Measurements from ENCODE around the gene DROSHA. TPM values are rescaled to one million over a fixed set of nuclear protein-coding genes. Genes with fewer than 3 reads are reported as not detected.
"Not testable (repeated sequence)": the region's sequence is repeated elsewhere in the genome, so short reads cannot be mapped to it uniquely, and the experiment has no call there.

The DROSHA gene
- total RNA-seq, 2 donors from 2014 or later, result 71.5 to 105 TPM

DNA sequence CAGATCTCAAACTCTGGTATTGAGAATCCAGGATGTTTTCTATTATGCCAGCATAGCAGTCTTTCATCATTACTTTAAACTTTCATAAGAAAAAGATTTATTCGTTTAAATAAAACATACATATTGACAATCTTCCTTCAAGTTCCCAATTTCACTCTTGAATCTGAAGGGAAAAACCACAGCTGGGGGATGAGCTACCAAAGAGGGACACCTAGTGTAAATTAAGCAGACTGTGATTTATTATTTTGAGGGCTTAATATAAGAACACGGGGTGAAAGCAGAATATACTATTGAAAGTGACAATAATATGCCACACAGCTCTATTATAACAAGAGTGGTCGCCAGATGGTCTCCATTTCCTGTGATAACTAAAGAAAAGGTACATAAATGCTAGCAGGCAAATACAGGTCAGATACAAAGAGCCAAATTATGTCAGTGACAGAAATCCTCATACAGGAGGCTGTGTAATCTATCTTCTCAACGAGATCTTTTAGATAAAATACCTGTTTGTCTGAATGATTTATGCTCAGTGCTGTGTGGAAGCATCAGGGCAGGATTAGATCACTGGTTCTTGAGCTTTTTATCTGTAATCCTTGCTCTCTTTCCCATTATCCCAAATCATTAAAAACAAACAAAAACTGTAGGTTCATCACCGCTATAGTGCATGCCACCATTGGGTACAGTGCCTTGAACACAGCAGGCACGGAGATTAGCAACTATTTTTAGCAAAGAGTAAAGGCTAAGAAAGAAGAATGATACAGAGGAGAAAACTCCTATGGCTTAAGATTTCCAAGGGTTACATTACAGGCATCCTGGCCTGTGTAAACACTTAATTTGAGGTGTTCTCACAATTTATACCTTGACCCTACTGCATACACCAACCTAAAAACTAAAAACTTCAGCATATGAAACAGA is 116.6 kb downstream of the DROSHA start:
- Mint-ChIP-seq H3K27ac (no peak overlapping the region), H3K36me3 (peaks cover 11% of the 10 kb centered on the region), H3K27me3 (no peaks in the 10 kb centered on the region), H3K9me3 (no peaks in the 10 kb centered on the region), H3K4me3 (no peak overlapping the region), H3K4me1 (ENCODE audit: low read depth in 2 of 2) (peaks cover 0 to 3% of the 10 kb centered on the region in 2 donors)
- DNase-seq (ENCODE audit: low spot score) (no peak), ATAC-seq (no peak)

DNA sequence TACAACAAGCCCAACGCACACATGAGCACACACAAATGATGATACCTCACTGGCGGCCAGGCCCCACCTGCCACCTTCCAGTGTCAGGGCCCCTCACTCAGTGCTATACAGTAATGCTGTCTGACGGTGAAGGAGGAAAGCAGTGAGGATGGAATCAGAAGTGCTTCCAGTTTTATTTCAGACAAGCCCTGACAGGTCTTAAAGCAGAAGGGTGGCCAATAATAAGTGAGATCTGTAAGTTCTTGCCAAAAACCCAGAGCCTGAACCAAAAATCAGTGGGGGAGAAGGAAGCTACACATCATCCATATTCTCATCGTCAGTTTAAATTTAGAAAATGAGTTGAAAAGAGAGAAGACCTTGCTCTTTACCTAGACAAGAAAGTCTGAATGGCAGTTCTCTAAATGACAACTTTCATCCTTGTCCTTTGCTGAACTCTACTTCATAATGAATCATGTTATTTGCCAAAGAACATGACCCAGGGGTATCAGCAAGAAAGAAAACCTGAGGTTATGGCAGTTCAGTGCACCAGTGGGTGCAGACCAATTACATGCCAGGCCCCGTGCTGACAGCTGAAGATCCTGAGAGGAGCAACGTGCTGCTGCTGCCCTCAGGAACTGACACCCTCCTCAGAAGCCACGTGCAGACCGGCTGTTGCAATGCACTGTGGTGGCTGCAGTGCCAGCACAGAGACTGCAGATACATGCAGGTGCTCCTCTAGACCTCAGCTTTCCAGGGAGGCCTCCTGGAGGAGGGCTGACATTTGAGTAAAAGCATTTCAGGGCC is 118.7 kb downstream of the DROSHA start:
- Mint-ChIP-seq H3K36me3 (peaks cover 10% of the 10 kb centered on the region), H3K4me3 (no peak overlapping the region)
- DNase-seq (ENCODE audit: low spot score), result no peak

DNA sequence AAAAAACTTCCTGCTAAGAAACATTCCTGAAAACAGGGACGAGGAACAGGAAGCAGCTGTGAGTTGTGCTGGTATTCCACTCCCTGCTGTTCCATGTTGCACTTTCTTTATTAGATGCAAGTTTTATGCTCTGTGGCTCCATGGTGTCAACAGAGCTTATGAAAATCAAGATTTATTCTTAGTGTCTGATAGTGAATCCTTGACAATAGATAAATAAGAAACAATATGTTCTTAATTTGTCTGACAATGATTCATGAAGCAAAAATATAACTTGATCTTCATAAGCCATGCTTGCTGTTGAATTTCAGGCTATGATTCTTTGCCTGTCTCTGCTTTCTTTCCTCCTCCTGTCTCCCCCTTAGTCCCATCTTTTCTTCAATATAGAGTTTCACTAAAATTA is 119.6 kb downstream of the DROSHA start:
- no peaks in the 10 kb centered on the region for H3K9me3 Mint-ChIP-seq
- no peak for DNase-seq (ENCODE audit: low spot score)
- H3K27me3 Mint-ChIP-seq, result no peaks in the 10 kb centered on the region
- H3K27ac Mint-ChIP-seq, result no peak overlapping the region
- peaks cover 10% of the 10 kb centered on the region for H3K36me3 Mint-ChIP-seq
- no peak for ATAC-seq
- no peak overlapping the region for H3K4me3 Mint-ChIP-seq
- H3K4me1 Mint-ChIP-seq (ENCODE audit: low read depth in 2 of 2), result peaks cover 0 to 3% of the 10 kb centered on the region in 2 donors

More for the DNA sequence above, 118.7 kb downstream of the DROSHA start:
- Mint-ChIP-seq H3K27me3 (no peaks in the 10 kb centered on the region), H3K27ac (no peak overlapping the region), H3K4me1 (ENCODE audit: low read depth in 2 of 2) (peaks cover 0 to 3% of the 10 kb centered on the region in 2 donors), H3K9me3 (no peaks in the 10 kb centered on the region)
- ATAC-seq, result no peak

- no peak for DNase-seq (ENCODE audit: low spot score)
- no peak overlapping the region for H3K27ac Mint-ChIP-seq
- H3K27me3 Mint-ChIP-seq, result no peaks in the 10 kb centered on the region
- peaks cover 0 to 3% of the 10 kb centered on the region in 2 donors for H3K4me1 Mint-ChIP-seq (ENCODE audit: low read depth in 2 of 2)
- peaks cover 10% of the 10 kb centered on the region for H3K36me3 Mint-ChIP-seq
- no peak for ATAC-seq
- no peaks in the 10 kb centered on the region for H3K9me3 Mint-ChIP-seq
- H3K4me3 Mint-ChIP-seq, result no peak overlapping the region
Observed at GRCh38 chr5:31410089-31410488, 121.8 kb downstream of the DROSHA start.

DNA sequence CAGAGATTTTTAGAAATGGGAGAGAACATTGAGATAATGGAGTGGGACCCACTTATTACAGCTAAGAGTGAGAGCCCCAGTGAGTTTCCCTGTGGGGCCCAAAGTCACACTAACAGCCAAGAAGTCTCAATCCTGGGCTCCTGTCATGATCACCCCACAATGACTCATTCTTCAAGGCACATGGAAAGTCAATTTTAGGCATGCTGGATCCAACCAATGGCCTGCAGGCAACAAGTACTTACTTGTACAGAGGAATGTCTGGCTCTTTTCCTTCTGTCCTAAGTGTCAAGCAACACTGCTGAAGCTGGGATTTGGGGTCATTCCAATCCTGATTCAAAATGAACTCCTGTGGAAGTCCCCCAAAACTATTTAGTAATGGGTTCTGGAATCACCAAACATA is 123.1 kb downstream of the DROSHA start:
- Mint-ChIP-seq H3K27ac (no peak overlapping the region), H3K4me1 (ENCODE audit: low read depth in 2 of 2) (peaks cover 0 to 2% of the 10 kb centered on the region in 2 donors), H3K9me3 (no peaks in the 10 kb centered on the region), H3K4me3 (no peak overlapping the region), H3K27me3 (no peaks in the 10 kb centered on the region), H3K36me3 (peaks cover 16% of the 10 kb centered on the region)
- no peak for DNase-seq (ENCODE audit: low spot score)
- ATAC-seq, result no peak

DNA sequence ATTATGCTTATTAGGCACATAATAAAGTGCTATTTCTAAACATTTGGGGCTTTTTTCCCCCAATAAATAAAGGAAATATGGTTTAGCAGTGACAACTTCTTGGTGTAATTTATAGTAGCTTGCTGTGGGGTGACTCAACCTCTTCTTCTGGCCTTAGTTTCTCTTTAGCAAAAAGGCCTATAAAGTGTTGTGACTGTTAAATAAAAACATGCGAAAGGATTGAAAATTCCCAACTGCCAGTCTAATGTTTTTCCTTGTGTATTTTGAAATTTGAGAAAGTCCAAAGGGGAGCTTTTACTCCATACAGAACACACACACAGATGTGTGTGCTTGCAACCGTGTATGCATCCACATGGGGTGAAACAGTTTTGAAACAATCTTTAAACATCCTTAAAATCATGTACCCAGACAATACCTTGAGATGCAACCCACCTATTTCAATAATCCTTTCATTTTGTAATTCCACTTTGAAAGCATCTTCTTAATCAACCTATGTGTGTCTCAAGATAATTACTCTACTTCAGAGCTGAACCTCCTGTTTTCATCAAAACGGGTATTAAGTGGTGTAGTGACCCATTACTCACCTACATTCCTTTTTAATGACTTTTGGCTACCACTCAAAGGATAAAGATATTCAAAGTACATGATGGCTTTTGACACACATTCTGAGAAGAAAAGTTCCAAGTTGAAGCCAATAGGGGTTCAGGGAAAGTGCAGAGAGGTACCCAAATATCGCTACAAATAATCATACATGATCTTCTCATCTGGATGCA is 123.8 kb downstream of the DROSHA start:
- H3K36me3 Mint-ChIP-seq, result peaks cover 14% of the 10 kb centered on the region
- H3K27ac Mint-ChIP-seq, result no peak overlapping the region
- no peak overlapping the region for H3K4me3 Mint-ChIP-seq
- H3K27me3 Mint-ChIP-seq, result no peaks in the 10 kb centered on the region
- no peaks in the 10 kb centered on the region for H3K9me3 Mint-ChIP-seq
- DNase-seq (ENCODE audit: low spot score) (no peak), ATAC-seq (no peak)
- no peaks in the 10 kb centered on the region for H3K4me1 Mint-ChIP-seq (ENCODE audit: low read depth in 2 of 2)

- Mint-ChIP-seq H3K4me3 (no peak overlapping the region), H3K27ac (no peak overlapping the region), H3K4me1 (ENCODE audit: low read depth in 2 of 2) (no peaks in the 10 kb centered on the region), H3K27me3 (no peaks in the 10 kb centered on the region), H3K36me3 (peaks cover 20% of the 10 kb centered on the region), H3K9me3 (no peaks in the 10 kb centered on the region)
- DNase-seq (ENCODE audit: low spot score), result no peak
- no peak for ATAC-seq
Observed at GRCh38 chr5:31404325-31404724, 127.6 kb downstream of the DROSHA start.

GRCh38 chr5:31401691-31402090 is 130.2 kb downstream of the DROSHA start:
- ATAC-seq (no peak), DNase-seq (ENCODE audit: low spot score) (no peak)
- Mint-ChIP-seq H3K9me3 (no peaks in the 10 kb centered on the region), H3K27me3 (no peaks in the 10 kb centered on the region), H3K27ac (no peak overlapping the region), H3K36me3 (peaks cover 20% of the 10 kb centered on the region), H3K4me1 (ENCODE audit: low read depth in 2 of 2) (no peaks in the 10 kb centered on the region), H3K4me3 (no peak overlapping the region)

GRCh38 chr5:31397926-31398557 is 133.9 kb downstream of the DROSHA start:
- H3K4me3 Mint-ChIP-seq, result no peak overlapping the region
- DNase-seq (ENCODE audit: low spot score) (no peak), ATAC-seq (no peak)
- H3K9me3 Mint-ChIP-seq, result no peaks in the 10 kb centered on the region
- peaks cover 11% of the 10 kb centered on the region for H3K36me3 Mint-ChIP-seq
- no peaks in the 10 kb centered on the region for H3K27me3 Mint-ChIP-seq
- H3K27ac Mint-ChIP-seq, result no peak overlapping the region
- no peaks in the 10 kb centered on the region for H3K4me1 Mint-ChIP-seq (ENCODE audit: low read depth in 2 of 2)

DNA sequence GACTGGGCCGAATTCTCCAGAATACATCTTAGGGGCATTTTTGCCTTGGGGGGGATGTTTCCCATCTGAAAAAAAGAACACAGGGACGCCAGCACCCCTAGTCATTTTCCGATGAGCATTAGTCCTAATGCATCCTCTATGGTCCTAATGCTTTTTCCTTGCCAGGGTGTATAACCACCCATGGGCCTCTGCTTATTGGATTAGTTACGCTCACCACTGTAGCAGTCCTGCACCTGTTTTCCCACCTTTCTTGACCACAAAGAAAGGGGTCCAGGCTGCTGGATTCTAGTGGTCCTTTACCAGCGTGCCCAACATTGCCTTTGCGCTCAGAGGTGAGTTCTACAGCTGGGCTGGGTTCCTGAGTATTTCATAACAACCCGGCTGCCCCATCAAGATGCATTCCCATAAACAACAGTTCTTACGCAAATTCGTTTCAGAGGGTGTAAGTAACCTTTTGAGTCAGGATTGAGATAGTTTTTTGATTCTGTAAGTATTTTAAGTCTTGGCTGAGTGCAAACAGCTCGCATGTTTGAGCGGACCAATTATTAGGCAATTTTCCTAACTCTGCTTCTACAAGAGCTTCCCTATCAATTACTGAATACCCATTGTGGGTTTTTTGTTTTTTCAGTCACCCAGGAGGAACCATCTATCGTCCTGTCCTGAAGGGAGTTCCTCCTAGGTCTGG is 135.1 kb downstream of the DROSHA start:
- Mint-ChIP-seq H3K27me3 (no peaks in the 10 kb centered on the region), H3K36me3 (peaks cover 8% of the 10 kb centered on the region), H3K4me1 (ENCODE audit: low read depth in 2 of 2) (no peaks in the 10 kb centered on the region), H3K4me3 (no peak overlapping the region), H3K9me3 (no peaks in the 10 kb centered on the region), H3K27ac (no peak overlapping the region)
- DNase-seq (ENCODE audit: low spot score), result no peak
- ATAC-seq, result no peak

DNA sequence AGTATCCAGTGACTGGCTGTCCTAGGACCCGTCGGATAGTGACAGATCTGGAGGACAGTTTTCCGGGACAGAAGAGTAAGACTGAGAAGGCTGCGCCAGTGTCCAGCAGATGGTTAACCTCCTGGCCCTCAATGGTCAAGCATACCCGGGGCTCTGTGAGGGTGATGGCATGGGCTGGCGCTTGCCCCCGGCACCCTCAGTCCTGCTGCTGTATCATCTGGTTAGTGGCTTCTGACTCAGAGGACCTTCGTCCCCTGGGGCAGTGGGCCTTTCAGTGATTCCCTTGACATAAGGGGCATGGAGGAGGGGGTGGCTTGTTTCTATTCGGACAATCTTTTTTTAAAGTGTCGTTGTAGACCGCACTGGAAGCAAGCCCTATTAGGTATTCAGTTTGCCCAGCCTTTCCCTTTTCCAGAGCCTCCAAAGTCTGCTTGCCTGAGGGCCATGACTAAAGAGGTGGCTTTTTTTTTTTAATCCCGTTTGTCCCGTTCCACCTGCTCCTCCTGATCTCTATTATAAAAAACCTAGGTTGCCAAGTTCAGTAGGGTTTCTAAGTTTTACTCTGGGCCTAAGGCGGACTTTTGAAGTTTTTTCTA is 136.3 kb downstream of the DROSHA start:
- not testable (repeated sequence) for H3K4me1 Mint-ChIP-seq (ENCODE audit: low read depth in 2 of 2); H3K27ac Mint-ChIP-seq; ATAC-seq; H3K36me3 Mint-ChIP-seq; H3K4me3 Mint-ChIP-seq; H3K27me3 Mint-ChIP-seq; H3K9me3 Mint-ChIP-seq; DNase-seq (ENCODE audit: low spot score)

GRCh38 chr5:31393126-31393525 is 138.8 kb downstream of the DROSHA start:
- Mint-ChIP-seq H3K27ac (no peak overlapping the region), H3K9me3 (no peaks in the 10 kb centered on the region), H3K4me3 (no peak overlapping the region), H3K36me3 (no peaks in the 10 kb centered on the region), H3K27me3 (no peaks in the 10 kb centered on the region), H3K4me1 (ENCODE audit: low read depth in 2 of 2) (no peaks in the 10 kb centered on the region)
- peak in 1 of 2 donors; percentile 33 for ATAC-seq
- no peak for DNase-seq (ENCODE audit: low spot score)
